22Rv1 (cell line): ENCODE data around the gene SPATA32.

Experiments
- CTCF ChIP-seq: fragments of 450-650 bp; IDR thresholded peaks from 2 replicates; pipeline ENCODE4 v1.5.1; 2017; ENCODE audit warnings: mild to moderate bottlenecking
- ZFX ChIP-seq: fragments of 450-650 bp; IDR thresholded peaks from 2 replicates; pipeline ENCODE4 v1.6.1; 2017; ENCODE audit warnings: antibody characterized with exemption, borderline replicate concordance

DNA sequence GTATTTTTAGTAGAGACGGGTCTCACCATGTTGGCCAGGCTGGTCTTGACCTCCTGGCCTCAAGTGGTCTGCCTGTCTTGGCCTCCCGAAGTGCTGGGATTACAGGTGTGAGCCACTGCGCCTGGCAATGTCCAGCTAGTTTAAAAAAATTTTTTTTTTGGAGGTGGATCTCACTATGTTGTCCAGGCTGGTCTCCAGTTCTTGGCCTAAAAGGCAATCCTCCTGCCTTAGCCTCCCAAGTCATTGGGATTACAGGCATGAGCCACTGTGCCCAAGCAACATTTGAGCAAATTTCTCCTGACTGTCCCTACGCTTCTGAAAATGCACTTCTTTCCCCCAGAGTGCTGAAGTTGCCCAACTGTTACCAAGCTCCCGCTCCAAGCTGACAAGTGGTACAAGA, 46.9 kb upstream of the SPATA32 start:
- TF ChIP-seq CTCF (no peak), ZFX (no peak)
